Neural crest cell (in vitro differentiated cells): Measurements from ENCODE around the gene NPLOC4. TPM values are rescaled to one million over a fixed set of nuclear protein-coding genes. Genes with fewer than 3 reads are reported as not detected.

Source experiments
- DNase-seq: peaks from one replicate; pipeline ENCODE4 v3.0.0; 2021; ENCODE audit warnings: low read depth, mixed read lengths, low spot score
- H3K27ac Mint-ChIP-seq: one replicate; pipeline ENCODE4 v1.8.0; 2021; ENCODE audit warnings: mild to moderate bottlenecking, mixed read lengths; ENCODE audit not compliant: unreplicated experiment
- H3K27me3 Mint-ChIP-seq: 2 replicates; pipeline ENCODE4 v1.8.0; 2021; ENCODE audit warnings: low read depth, mild to moderate bottlenecking, mixed read lengths
- H3K36me3 Mint-ChIP-seq: 2 replicates; pipeline ENCODE4 v1.8.0; 2021; ENCODE audit warnings: low read depth, mild to moderate bottlenecking, mixed read lengths
- H3K4me1 Mint-ChIP-seq: 2 replicates; pipeline ENCODE4 v1.8.0; 2021; ENCODE audit warnings: mixed read lengths
- H3K4me3 Mint-ChIP-seq: one replicate; pipeline ENCODE4 v1.8.0; 2021; ENCODE audit warnings: mild to moderate bottlenecking, mixed read lengths
- H3K9me3 Mint-ChIP-seq: 2 replicates; pipeline ENCODE4 v1.8.0; 2021; ENCODE audit warnings: mixed read lengths
- CTCF ChIP-seq: fragments of 200-600 bp; sonication (generic); conservative IDR thresholded peaks from 2 replicates; pipeline ENCODE4 v1.5.0; 2021; ENCODE audit warnings: antibody characterized with exemption, mild to moderate bottlenecking
- total RNA-seq: library from RNA; stranded (reverse); gene quantifications from 2 replicates; pipeline ENCODE4 v1.2.1, GENCODE V29; 2021

The NPLOC4 gene
- total RNA-seq, 1 donor from 2014 or later = 97.7 TPM

GRCh38 chr17:81550830-81551457 lies 86.0 kb downstream of the NPLOC4 start:
- H3K4me3 Mint-ChIP-seq = peak overlapping the region; percentile 95
- H3K27ac Mint-ChIP-seq = peak overlapping the region; percentile 84
- DNase-seq = no peak
- H3K4me1 Mint-ChIP-seq = peaks cover 29% of the 10 kb centered on the region
- H3K36me3 Mint-ChIP-seq = peaks cover 4% of the 10 kb centered on the region
- no peaks in the 10 kb centered on the region for H3K9me3 Mint-ChIP-seq
- no peak for TF ChIP-seq CTCF
- H3K27me3 Mint-ChIP-seq = peaks cover 5% of the 10 kb centered on the region

- H3K4me1 Mint-ChIP-seq = peaks cover 29% of the 10 kb centered on the region
- no peaks in the 10 kb centered on the region for H3K9me3 Mint-ChIP-seq
- no peak for DNase-seq
- H3K36me3 Mint-ChIP-seq = peaks cover 4% of the 10 kb centered on the region
- no peak overlapping the region for H3K27ac Mint-ChIP-seq
- peaks cover 5% of the 10 kb centered on the region for H3K27me3 Mint-ChIP-seq
- peak overlapping the region; percentile 95 for H3K4me3 Mint-ChIP-seq
- TF ChIP-seq CTCF = no peak
Observed at GRCh38 chr17:81550285-81550684, 86.6 kb downstream of the NPLOC4 start.

- Mint-ChIP-seq H3K27ac (no peak overlapping the region), H3K27me3 (peaks cover 5% of the 10 kb centered on the region), H3K9me3 (no peaks in the 10 kb centered on the region), H3K4me1 (peaks cover 29% of the 10 kb centered on the region), H3K4me3 (peak overlapping the region; percentile 95), H3K36me3 (peaks cover 4% of the 10 kb centered on the region)
- TF ChIP-seq CTCF = no peak
- no peak for DNase-seq
Observed at GRCh38 chr17:81549826-81550225, 87.1 kb downstream of the NPLOC4 start.

GRCh38 chr17:81549031-81549557 lies 87.8 kb downstream of the NPLOC4 start:
- Mint-ChIP-seq H3K4me3 (peak overlapping the region; percentile 95), H3K27me3 (peaks cover 5% of the 10 kb centered on the region), H3K27ac (no peak overlapping the region), H3K9me3 (no peaks in the 10 kb centered on the region), H3K36me3 (peaks cover 4% of the 10 kb centered on the region), H3K4me1 (peaks cover 28% of the 10 kb centered on the region)
- no peak for TF ChIP-seq CTCF
- DNase-seq = no peak

GRCh38 chr17:81547614-81547982 lies 89.3 kb downstream of the NPLOC4 start:
- H3K36me3 Mint-ChIP-seq = peaks cover 4% of the 10 kb centered on the region

More at GRCh38 chr17:81547614-81547982, 89.3 kb downstream of the NPLOC4 start:
- TF ChIP-seq CTCF = no peak
- peak overlapping the region; percentile 56 for H3K4me3 Mint-ChIP-seq
- no peaks in the 10 kb centered on the region for H3K9me3 Mint-ChIP-seq
- peaks cover 3% of the 10 kb centered on the region for H3K27me3 Mint-ChIP-seq
- no peak for DNase-seq
- H3K4me1 Mint-ChIP-seq = peaks cover 14% of the 10 kb centered on the region
- no peak overlapping the region for H3K27ac Mint-ChIP-seq
